ENCODE results near the gene ANXA5.

ANXA5 gene

DNA sequence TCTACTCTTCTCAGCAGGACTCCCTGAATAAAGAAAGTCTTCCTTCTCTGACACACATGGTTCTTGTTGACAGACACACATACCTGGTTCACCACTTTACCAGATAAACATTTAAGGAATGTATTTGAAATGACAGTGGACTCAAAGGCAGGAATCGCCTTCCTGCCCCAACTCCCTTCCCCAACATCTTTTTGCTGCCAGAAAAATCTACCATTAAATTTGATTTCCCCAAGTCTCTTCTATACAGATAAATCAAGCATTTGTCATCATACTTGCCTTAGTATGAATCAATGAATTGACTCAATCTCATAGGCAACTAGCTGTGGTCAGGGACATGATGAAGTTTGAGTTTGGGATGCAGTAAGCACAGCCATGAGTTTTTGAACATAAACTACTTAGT lies 23.3 kb upstream of the ANXA5 start:
- H3K14ac ChIP-seq (ENCODE audit: low read length) = no peak overlapping the region
- no peak overlapping the region for H2BK5ac ChIP-seq (ENCODE audit: low read length)
- H3K23ac ChIP-seq (ENCODE audit: low read depth, low read length, poor library complexity) = no peak overlapping the region
- H3K36me3 ChIP-seq (replicated peaks in 1 of 2; ENCODE audit: control insufficient read depth in 2 of 2, insufficient read depth in 2 of 2, low read length in 2 of 2) = no peaks in the 10 kb centered on the region
- no peak overlapping the region for H3K4ac ChIP-seq (ENCODE audit: low read length)
- no CpG with 5 or more reads among the region's 1 CpG for WGBS, 2 donors (ENCODE audit: extremely low coverage in 2 of 2, insufficient read length in 2 of 2, insufficient replicate concordance in 1 of 2)
- no peak overlapping the region for H2BK120ac ChIP-seq (ENCODE audit: low read depth, low read length)
- no peak overlapping the region for H3K27ac ChIP-seq (replicated peaks; ENCODE audit: low read length)
- H2AK5ac ChIP-seq (ENCODE audit: low read depth, low read length) = no peak overlapping the region
- no peak for DNase-seq (ENCODE audit: low spot score)
- H3K9me3 ChIP-seq (replicated peaks in 1 of 2; ENCODE audit: control insufficient read depth in 2 of 2, insufficient read depth in 1 of 2, low read depth in 1 of 2, low read length in 2 of 2) = no peaks in the 10 kb centered on the region
- H3K27me3 ChIP-seq (ENCODE audit: control insufficient read depth in 3 of 3, insufficient read depth in 3 of 3, low read depth in 1 of 3, low read length in 3 of 3) = no peaks in the 10 kb centered on the region
- no peak overlapping the region for H2AFZ ChIP-seq (ENCODE audit: low read length)
- H4K91ac ChIP-seq (ENCODE audit: low read depth, low read length, poor library complexity) = no peak overlapping the region
- no peak overlapping the region for H2BK12ac ChIP-seq (ENCODE audit: low read length)
- H4K8ac ChIP-seq (ENCODE audit: low read depth, low read length) = no peak overlapping the region
- H2BK15ac ChIP-seq (ENCODE audit: low read length) = no peak overlapping the region
- H3K4me2 ChIP-seq (ENCODE audit: insufficient read depth, low read length, poor library complexity, severe bottlenecking) = no peak overlapping the region
- no peak overlapping the region for H3K9ac ChIP-seq (ENCODE audit: low read depth, low read length, poor library complexity)
- no peaks in the 10 kb centered on the region for H3K4me1 ChIP-seq (ENCODE audit: control insufficient read depth in 2 of 2, insufficient read depth in 1 of 2, low read depth in 1 of 2, low read length in 2 of 2)
- no peaks in the 10 kb centered on the region for H3K79me1 ChIP-seq (ENCODE audit: low read depth, low read length)
- H3K4me3 ChIP-seq (ENCODE audit: low read length in 2 of 2) = no peak overlapping the region
- H3K18ac ChIP-seq (ENCODE audit: low read length) = no peak overlapping the region

DNA sequence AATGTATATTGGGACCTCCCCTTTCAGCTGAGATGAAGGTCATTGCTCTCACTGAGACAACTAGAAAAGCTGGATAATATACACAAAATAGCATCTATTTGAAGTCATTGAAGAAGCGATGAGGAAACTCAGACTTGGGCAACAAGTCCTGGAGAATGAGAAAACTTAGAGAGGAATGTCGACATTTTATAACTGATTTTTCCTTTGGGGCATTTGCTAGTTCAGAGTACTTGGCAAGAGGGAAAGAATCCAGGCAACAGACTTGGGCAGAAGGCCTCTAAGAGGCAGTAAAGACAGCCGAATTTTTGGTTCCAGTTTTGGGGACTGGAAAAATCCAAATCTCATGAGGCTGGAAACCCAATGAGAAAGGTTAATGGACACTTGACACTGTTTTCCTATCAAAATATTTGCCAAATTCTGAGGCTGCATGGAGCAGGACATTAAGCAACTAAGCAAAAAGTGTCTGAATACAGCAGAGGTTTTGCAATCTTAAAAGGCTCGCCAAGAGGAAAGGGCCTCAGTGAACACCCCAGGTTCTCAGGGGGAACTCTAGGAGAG lies 21.0 kb upstream of the ANXA5 start:
- no peak overlapping the region for H3K4me3 ChIP-seq (ENCODE audit: low read length in 2 of 2)
- no peak overlapping the region for H3K4me2 ChIP-seq (ENCODE audit: insufficient read depth, low read length, poor library complexity, severe bottlenecking)
- H3K23ac ChIP-seq (ENCODE audit: low read depth, low read length, poor library complexity) = no peak overlapping the region

DNA sequence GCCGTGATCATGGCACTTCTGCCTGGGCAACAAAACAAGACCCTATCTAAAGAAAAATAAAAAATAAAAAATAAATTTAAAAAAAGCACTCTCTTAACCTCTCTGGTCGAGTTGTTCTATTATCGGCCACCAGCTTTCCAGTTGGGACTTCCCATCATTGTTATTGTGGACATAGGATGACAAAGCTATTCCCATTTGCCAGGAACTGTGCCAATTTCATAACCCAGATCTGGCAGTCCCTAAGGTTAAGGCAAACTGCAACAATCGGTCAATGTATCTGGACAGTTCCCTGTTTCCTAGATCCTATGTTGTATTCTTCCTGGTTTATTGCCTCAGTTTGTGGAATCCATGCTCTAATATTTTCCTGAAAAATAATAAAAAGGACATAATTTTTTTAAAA lies 17.8 kb upstream of the ANXA5 start:
- H4K8ac ChIP-seq (ENCODE audit: low read depth, low read length) = no peak overlapping the region
- no peak overlapping the region for H3K9ac ChIP-seq (ENCODE audit: low read depth, low read length, poor library complexity)
- no peak overlapping the region for H3K4ac ChIP-seq (ENCODE audit: low read length)
- no peak overlapping the region for H2BK12ac ChIP-seq (ENCODE audit: low read length)
- H2BK5ac ChIP-seq (ENCODE audit: low read length) = no peak overlapping the region
- no peaks in the 10 kb centered on the region for H3K79me1 ChIP-seq (ENCODE audit: low read depth, low read length)
- H3K27me3 ChIP-seq (ENCODE audit: control insufficient read depth in 3 of 3, insufficient read depth in 3 of 3, low read depth in 1 of 3, low read length in 3 of 3) = no peaks in the 10 kb centered on the region
- no peak overlapping the region for H3K18ac ChIP-seq (ENCODE audit: low read length)
- no peaks in the 10 kb centered on the region for H3K9me3 ChIP-seq (replicated peaks in 1 of 2; ENCODE audit: control insufficient read depth in 2 of 2, insufficient read depth in 1 of 2, low read depth in 1 of 2, low read length in 2 of 2)
- H3K36me3 ChIP-seq (replicated peaks in 1 of 2; ENCODE audit: control insufficient read depth in 2 of 2, insufficient read depth in 2 of 2, low read length in 2 of 2) = no peaks in the 10 kb centered on the region
- no peak overlapping the region for H2AK5ac ChIP-seq (ENCODE audit: low read depth, low read length)
- no peak overlapping the region for H3K4me3 ChIP-seq (ENCODE audit: low read length in 2 of 2)
- no peak overlapping the region for H2BK120ac ChIP-seq (ENCODE audit: low read depth, low read length)
- no peak overlapping the region for H3K23ac ChIP-seq (ENCODE audit: low read depth, low read length, poor library complexity)
- WGBS, 2 donors (ENCODE audit: extremely low coverage in 2 of 2, insufficient read length in 2 of 2, insufficient replicate concordance in 1 of 2) = no CpG with 5 or more reads among the region's 4 CpGs
- peaks cover 4 to 8% of the 10 kb centered on the region in 2 donors for H3K4me1 ChIP-seq (ENCODE audit: control insufficient read depth in 2 of 2, insufficient read depth in 1 of 2, low read depth in 1 of 2, low read length in 2 of 2)
- no peak overlapping the region for H2BK15ac ChIP-seq (ENCODE audit: low read length)
- H3K4me2 ChIP-seq (ENCODE audit: insufficient read depth, low read length, poor library complexity, severe bottlenecking) = no peak overlapping the region
- H3K14ac ChIP-seq (ENCODE audit: low read length) = no peak overlapping the region
- no peak overlapping the region for H4K91ac ChIP-seq (ENCODE audit: low read depth, low read length, poor library complexity)
- DNase-seq (ENCODE audit: low spot score) = no peak
- no peak overlapping the region for H2AFZ ChIP-seq (ENCODE audit: low read length)
- H3K27ac ChIP-seq (replicated peaks; ENCODE audit: low read length) = no peak overlapping the region

More for the DNA sequence above, 21.0 kb upstream of the ANXA5 start:
- Histone ChIP-seq H3K14ac (ENCODE audit: low read length) (no peak overlapping the region), H2AFZ (ENCODE audit: low read length) (peak overlapping the region; percentile 54), H3K36me3 (replicated peaks in 1 of 2; ENCODE audit: control insufficient read depth in 2 of 2, insufficient read depth in 2 of 2, low read length in 2 of 2) (no peaks in the 10 kb centered on the region), H3K9me3 (replicated peaks in 1 of 2; ENCODE audit: control insufficient read depth in 2 of 2, insufficient read depth in 1 of 2, low read depth in 1 of 2, low read length in 2 of 2) (no peaks in the 10 kb centered on the region), H3K9ac (ENCODE audit: low read depth, low read length, poor library complexity) (no peak overlapping the region), H4K8ac (ENCODE audit: low read depth, low read length) (no peak overlapping the region), H2AK5ac (ENCODE audit: low read depth, low read length) (no peak overlapping the region), H3K27me3 (ENCODE audit: control insufficient read depth in 3 of 3, insufficient read depth in 3 of 3, low read depth in 1 of 3, low read length in 3 of 3) (no peaks in the 10 kb centered on the region), H2BK12ac (ENCODE audit: low read length) (no peak overlapping the region), H3K27ac (replicated peaks; ENCODE audit: low read length) (no peak overlapping the region), H2BK5ac (ENCODE audit: low read length) (no peak overlapping the region), H2BK120ac (ENCODE audit: low read depth, low read length) (no peak overlapping the region), H3K4ac (ENCODE audit: low read length) (no peak overlapping the region), H3K18ac (ENCODE audit: low read length) (no peak overlapping the region), H3K79me1 (ENCODE audit: low read depth, low read length) (no peaks in the 10 kb centered on the region), H2BK15ac (ENCODE audit: low read length) (no peak overlapping the region), H3K4me1 (ENCODE audit: control insufficient read depth in 2 of 2, insufficient read depth in 1 of 2, low read depth in 1 of 2, low read length in 2 of 2) (no peaks in the 10 kb centered on the region), H4K91ac (ENCODE audit: low read depth, low read length, poor library complexity) (no peak overlapping the region)
- no CpG with 5 or more reads among the region's 4 CpGs for WGBS, 2 donors (ENCODE audit: extremely low coverage in 2 of 2, insufficient read length in 2 of 2, insufficient replicate concordance in 1 of 2)
- no peak for DNase-seq (ENCODE audit: low spot score)

DNA sequence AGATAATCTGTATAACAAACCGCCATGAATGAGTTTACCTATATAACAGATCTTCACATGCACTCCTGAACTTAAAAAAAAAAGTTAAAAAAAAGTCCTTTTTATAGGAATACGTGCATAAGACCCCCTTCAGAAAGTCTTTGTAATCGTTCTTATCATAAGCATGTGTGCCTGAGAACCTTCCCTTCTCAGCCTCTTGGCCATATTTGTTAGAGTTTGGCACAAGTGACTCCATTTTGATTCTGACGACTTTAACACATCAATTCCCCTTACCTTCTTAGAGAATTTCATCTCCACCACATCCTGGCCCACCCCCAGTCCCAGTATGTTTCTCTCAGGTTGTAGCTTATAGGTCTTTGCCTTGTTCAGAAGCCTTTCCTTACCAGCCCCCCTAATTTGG lies 16.0 kb upstream of the ANXA5 start:
- Histone ChIP-seq H2AFZ (ENCODE audit: low read length) (peak overlapping the region; percentile 89), H3K4me1 (ENCODE audit: control insufficient read depth in 2 of 2, insufficient read depth in 1 of 2, low read depth in 1 of 2, low read length in 2 of 2) (peaks cover 8 to 9% of the 10 kb centered on the region in 2 donors), H3K79me1 (ENCODE audit: low read depth, low read length) (no peaks in the 10 kb centered on the region), H2BK15ac (ENCODE audit: low read length) (no peak overlapping the region), H2BK12ac (ENCODE audit: low read length) (no peak overlapping the region), H3K4me3 (ENCODE audit: low read length in 2 of 2) (no peak overlapping the region), H3K9me3 (replicated peaks in 1 of 2; ENCODE audit: control insufficient read depth in 2 of 2, insufficient read depth in 1 of 2, low read depth in 1 of 2, low read length in 2 of 2) (no peaks in the 10 kb centered on the region), H3K36me3 (replicated peaks in 1 of 2; ENCODE audit: control insufficient read depth in 2 of 2, insufficient read depth in 2 of 2, low read length in 2 of 2) (no peaks in the 10 kb centered on the region), H2BK120ac (ENCODE audit: low read depth, low read length) (no peak overlapping the region), H3K27ac (replicated peaks; ENCODE audit: low read length) (no peak overlapping the region), H3K14ac (ENCODE audit: low read length) (no peak overlapping the region), H3K9ac (ENCODE audit: low read depth, low read length, poor library complexity) (no peak overlapping the region), H3K18ac (ENCODE audit: low read length) (no peak overlapping the region), H3K4me2 (ENCODE audit: insufficient read depth, low read length, poor library complexity, severe bottlenecking) (no peak overlapping the region), H4K91ac (ENCODE audit: low read depth, low read length, poor library complexity) (no peak overlapping the region), H3K23ac (ENCODE audit: low read depth, low read length, poor library complexity) (no peak overlapping the region), H4K8ac (ENCODE audit: low read depth, low read length) (no peak overlapping the region), H3K4ac (ENCODE audit: low read length) (peak overlapping the region; percentile 58), H2AK5ac (ENCODE audit: low read depth, low read length) (no peak overlapping the region), H3K27me3 (ENCODE audit: control insufficient read depth in 3 of 3, insufficient read depth in 3 of 3, low read depth in 1 of 3, low read length in 3 of 3) (no peaks in the 10 kb centered on the region), H2BK5ac (ENCODE audit: low read length) (no peak overlapping the region)
- no CpG with 5 or more reads among the region's 4 CpGs for WGBS, 2 donors (ENCODE audit: extremely low coverage in 2 of 2, insufficient read length in 2 of 2, insufficient replicate concordance in 1 of 2)
- DNase-seq (ENCODE audit: low spot score) = no peak

Measured in neuronal stem cell (in vitro differentiated cells).